HepG2 (cell line): ENCODE data around the gene EMC9.

Source experiments
- SALL1 ChIP-seq: sonication (generic); formaldehyde crosslinking; IDR thresholded peaks from 2 replicates; pipeline ENCODE4 v1.8.0; 2022; ENCODE audit warnings: mild to moderate bottlenecking, missing genetic modification reagents
- ZNF558 ChIP-seq: sonication (generic); formaldehyde crosslinking; IDR thresholded peaks from 2 replicates; pipeline ENCODE4 v1.9.0; 2022; ENCODE audit warnings: mild to moderate bottlenecking, missing genetic modification reagents, borderline replicate concordance

GRCh38 chr14:24133735-24134134 lies 7.7 kb downstream of the EMC9 start:
- TF ChIP-seq ZNF558 (CRISPR knock-in tag) = no peak
- TF ChIP-seq SALL1 (CRISPR knock-in tag) = no peak
